Mononuclear cell (primary cell): ENCODE results near the gene CDH6. TPM values are rescaled to one million over a fixed set of nuclear protein-coding genes. Genes with fewer than 3 reads are reported as not detected.

Source experiments
- H3K27me3 ChIP-seq: 2 replicates; pipeline ENCODE4 v1.6.0; 2011; ENCODE audit warnings: low read length, control low read depth; ENCODE audit not compliant: insufficient read depth
- H3K4me1 ChIP-seq: 2 replicates; pipeline ENCODE4 v1.5.1; 2011; ENCODE audit warnings: mild to moderate bottlenecking, low read length, control low read depth; ENCODE audit not compliant: insufficient read depth
- H3K4me3 ChIP-seq: 2 replicates; pipeline ENCODE4 v1.5.1; 2011; ENCODE audit warnings: mild to moderate bottlenecking, low read length, moderate library complexity
- H3K9me3 ChIP-seq: 2 replicates; pipeline ENCODE4 v1.5.1; 2011; ENCODE audit warnings: low read depth, mild to moderate bottlenecking, control low read depth, low read length
- total RNA-seq: library from RNA; depleted of rRNA; stranded (reverse); fragments of >200 nt; gene quantifications from one replicate; pipeline ENCODE4 v1.2.3, GENCODE V29; 2012

CDH6 gene
- total RNA-seq, 1 donor, result not detected

GRCh38 chr5:31378136-31378535, 184.7 kb downstream of the CDH6 start:
- no peaks in the 10 kb centered on the region for H3K27me3 ChIP-seq
- no peaks in the 10 kb centered on the region for H3K4me1 ChIP-seq
- no peak overlapping the region for H3K4me3 ChIP-seq
- H3K9me3 ChIP-seq, result no peaks in the 10 kb centered on the region
